Neural cell (in vitro differentiated cells): ENCODE results near the gene IKZF4.

Experiments used
- CTCF ChIP-seq: fragments of 450-650 bp; IDR thresholded peaks from 2 replicates; pipeline ENCODE4 v1.5.1; 2014; ENCODE audit warnings: antibody characterized with exemption, mild to moderate bottlenecking, moderate library complexity; ENCODE audit not compliant: poor library complexity, severe bottlenecking
- POLR2AphosphoS5 ChIP-seq: IDR thresholded peaks from 2 replicates; pipeline ENCODE4 v1.6.1; 2012
- RAD21 ChIP-seq: fragments of 450-650 bp; conservative IDR thresholded peaks from 2 replicates; pipeline ENCODE4 v1.6.1; 2014; ENCODE audit warnings: antibody characterized with exemption, mild to moderate bottlenecking, moderate library complexity
- TAF1 ChIP-seq: IDR thresholded peaks from 2 replicates; pipeline ENCODE4 v1.6.1; 2012; ENCODE audit warnings: low read depth

GRCh38 chr12:55978393-55978792 lies 42.5 kb upstream of the IKZF4 start:
- TF ChIP-seq CTCF (no peak), POLR2AphosphoS5 (no peak), TAF1 (no peak), RAD21 (no peak)
